ENCODE measurements around the gene TCF3.

- TF ChIP-seq YY1 (IDR thresholded peaks at IDR 0.05; ENCODE audit: low read depth), result no peak
- TF ChIP-seq REST (IDR thresholded peaks at IDR 0.05; ENCODE audit: low read depth), result no peak
- TF ChIP-seq RAD21 (IDR thresholded peaks at IDR 0.05; ENCODE audit: low read depth), result no peak
- TF ChIP-seq NFIC (IDR thresholded peaks at IDR 0.05), result no peak
- no peak for TF ChIP-seq MAX (IDR thresholded peaks at IDR 0.05)
These were observed 3.4 kb downstream of the TCF3 start for GRCh38 chr19:1648920-1649541.

Measured in Ishikawa (cell line).